G401 (cell line): ENCODE data around the gene TARBP1. TPM values are rescaled to one million over a fixed set of nuclear protein-coding genes. Genes with fewer than 3 reads are reported as not detected.

ENCODE experiments used
- DNase-seq: peaks from one replicate; pipeline ENCODE4 v3.0.0-alpha.2; 2015; ENCODE audit warnings: low spot score
- in situ Hi-C: cut with HindIII; loops from 2 replicates; pipeline ENCODE4 v1.10.0; 2016; ENCODE audit warnings: low sequenced_read_pairs, mixed read lengths
- total RNA-seq: library from RNA; depleted of rRNA; stranded (reverse); fragments of >200 nt; shearing (Covaris generic); gene quantifications from 2 replicates; pipeline ENCODE4 v1.2.3, GENCODE V29; 2014

The TARBP1 gene
- total RNA-seq, 1 experiment from 2014 or later, result 21.7 TPM

DNA sequence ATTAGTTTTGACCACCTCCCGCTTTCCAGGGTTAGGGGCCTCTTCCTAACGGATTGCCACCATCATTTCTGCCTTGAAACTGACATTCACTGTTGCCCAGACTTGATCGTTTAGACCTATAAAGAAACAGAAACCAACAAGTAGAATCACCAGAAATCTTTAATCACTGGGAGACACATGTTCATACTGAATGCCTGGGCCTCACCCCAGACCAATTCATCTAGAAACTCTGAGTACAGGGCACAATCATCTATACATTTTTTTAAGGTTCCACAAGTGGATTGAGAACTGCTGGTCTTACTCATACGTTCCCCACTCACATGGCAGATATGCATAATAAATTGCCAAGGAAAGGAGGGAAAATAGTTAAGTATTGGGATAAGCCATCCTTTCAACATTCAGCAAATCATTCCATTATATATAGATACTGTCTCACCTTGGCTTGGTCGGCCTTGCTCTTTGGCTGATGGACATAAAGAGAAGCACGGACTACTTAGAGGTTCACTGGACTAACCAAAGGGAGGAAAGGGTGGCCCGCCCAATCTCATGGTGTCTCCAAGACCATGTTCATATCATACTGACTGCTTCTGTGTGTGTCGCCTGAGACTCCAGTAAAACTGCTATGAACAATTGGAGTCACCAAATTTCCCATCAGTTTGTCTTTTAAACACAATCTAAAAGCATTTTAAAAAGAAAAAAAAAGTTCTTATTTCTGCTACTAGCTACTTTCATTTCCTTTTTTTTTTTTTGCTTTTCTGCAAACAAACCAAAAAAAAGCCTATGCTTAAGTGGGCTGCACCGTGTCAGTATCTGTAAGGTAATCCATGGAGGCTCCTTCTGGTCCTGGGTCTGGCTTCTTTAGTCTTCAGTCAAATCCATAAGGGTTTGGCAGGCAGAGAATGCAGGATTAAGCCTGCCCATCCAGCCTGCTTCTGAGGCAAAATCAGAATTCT, 9.4 kb upstream of the TARBP1 start:
- in situ Hi-C loops, result no loop called here
- DNase-seq, result no peak

DNA sequence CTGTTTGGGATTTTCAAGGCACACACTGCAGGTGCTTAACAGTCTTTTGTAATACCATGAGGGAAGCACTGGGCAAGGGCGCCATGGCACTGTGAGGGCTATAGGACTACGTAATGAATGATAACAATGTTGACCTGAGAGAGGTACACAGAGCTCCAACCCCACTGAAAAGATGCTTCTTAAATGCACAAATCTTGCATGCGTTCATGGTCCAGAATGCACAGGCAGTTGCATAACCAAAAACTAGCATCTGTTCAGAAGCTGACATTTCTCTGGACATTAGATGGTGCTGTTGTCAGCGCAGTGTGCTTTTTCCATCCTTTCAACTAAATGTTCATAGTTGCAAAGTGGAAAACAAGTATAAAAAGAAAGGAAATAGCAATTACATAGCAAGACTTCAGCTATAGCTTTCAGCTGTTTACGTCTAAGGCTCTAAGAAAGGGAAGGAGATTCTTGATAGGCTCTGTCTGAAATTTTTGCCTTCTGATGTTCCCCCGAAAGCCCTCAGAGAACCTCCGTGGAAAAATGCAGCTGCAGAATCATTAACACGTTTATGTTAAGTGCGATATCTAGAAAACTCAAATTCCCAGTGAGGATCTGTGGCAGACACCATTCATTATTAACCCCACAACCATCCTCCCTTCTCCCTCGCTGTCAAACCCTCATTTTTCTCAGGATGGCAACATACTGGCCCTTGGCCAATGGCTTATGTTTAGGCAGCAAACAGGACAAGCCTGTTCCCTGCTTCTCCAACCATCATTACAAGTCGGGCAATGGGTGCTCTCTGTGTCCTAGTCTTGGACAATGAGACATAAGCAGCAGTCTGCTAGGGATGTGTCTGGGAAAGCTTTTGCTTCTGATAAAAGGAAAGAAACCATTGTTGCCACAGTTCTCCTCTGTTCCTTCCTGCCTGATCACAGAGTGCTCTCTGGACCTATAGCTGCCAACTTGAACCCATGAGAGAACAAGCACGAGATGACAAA, 8.2 kb upstream of the TARBP1 start:
- DNase-seq, result peak; percentile 86
- in situ Hi-C loops, result no loop called here

DNA sequence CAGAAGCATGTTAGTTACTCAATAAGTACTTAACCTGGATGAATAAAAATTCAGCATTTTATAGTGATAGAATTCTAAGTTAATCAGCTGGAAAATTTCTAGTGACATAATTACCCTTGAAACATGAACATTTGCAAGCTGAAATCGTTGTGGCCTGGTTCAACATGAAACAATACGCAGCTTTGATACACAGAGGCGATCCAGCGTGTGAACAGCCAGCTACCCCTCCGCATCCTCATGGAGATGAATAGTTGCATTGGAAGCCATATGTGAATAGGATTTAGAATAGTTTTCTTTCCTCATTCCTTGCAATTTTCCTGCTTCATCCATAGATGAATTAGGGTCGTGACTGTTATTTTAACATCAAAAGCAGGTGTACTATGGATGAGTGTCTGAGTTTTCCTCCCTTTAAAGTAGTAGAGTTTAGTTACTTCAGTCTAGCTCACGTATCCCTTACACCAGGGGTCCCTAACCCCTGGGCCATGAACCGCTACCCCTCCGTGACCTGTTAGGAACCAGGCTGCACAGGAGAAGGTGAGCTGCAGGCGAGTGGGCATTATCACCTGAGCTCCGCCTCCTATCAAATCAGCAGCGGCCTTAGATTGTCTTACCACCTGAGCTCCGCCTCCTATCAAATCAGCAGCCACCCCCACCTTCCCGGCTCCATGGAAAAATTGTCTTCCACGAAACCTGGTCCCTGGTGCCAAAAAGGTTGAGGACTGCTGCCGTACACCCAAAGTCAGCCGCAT, 6.2 kb upstream of the TARBP1 start:
- in situ Hi-C loops, result no loop called here
- no peak for DNase-seq

DNA sequence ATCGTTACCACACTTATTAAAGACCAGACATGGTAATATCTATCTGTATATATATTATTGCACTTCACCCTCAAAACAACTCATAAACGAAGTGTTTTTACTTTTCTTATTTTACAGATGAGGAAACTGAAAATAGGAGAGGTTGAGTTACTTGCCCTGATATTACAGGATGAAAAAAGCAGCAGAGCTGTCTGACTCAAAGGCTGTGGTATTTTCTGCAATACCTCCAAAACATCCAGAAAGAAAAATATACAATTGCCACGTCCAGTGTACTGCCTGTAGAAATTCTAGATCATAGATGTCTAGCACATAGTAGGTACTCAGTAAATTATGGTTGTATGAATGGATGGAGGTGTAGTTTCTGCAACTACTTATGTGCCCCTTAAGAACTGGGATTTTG, 5.2 kb upstream of the TARBP1 start:
- DNase-seq, result no peak
- in situ Hi-C loops, result no loop called here

DNA sequence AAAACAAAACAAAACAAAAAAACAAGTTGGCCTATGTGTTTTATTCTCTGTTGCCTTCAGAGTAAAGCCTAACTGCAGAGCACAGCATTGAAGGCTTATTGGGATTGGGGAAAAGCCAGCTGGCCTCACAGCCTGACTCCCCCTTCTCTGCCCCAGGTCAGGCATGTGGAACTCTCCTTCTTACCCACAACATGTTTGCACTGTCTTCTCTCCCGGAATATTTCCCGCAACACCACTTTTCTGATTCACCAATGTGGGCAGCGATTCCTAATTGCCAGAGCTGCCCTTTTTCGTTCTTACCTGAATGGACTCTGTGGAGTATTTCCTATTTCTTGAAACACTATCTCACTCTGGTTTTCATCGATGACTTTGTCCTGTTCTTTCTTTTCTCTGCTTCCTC, 2.8 kb upstream of the TARBP1 start:
- in situ Hi-C loops, result no loop called here
- DNase-seq, result no peak

DNA sequence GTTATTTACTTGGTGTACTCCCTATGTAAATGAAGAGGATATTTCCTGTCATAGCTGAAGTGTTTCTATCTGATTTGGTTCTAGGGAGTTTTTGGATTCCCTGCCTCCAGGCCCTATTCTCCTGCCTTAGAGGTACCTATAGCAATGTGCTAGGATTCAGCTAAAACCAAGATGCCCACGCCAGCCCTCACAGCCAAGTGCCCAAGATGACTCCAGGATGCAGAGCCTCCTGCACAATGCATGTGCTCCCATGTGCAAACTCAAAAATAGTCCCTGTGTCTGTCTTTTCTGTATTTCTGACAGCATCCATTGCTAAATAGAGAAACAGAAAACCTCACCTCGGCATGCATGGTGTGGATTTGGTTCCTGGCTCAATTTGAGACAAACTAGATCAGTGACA, 887 bp upstream of the TARBP1 start:
- DNase-seq, result no peak
- in situ Hi-C loops, result no loop called here

DNA sequence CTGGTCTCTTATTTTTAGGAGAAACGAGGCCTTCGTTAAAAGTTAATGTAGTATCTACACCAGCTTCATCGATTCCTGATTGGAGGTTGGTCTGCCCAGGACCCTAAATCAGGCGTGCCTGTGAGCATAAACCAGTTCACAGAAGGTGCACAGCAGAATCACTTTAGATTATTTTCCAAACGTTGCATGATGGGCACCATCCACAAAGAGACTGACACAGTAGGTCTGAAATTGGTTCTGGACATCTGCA, 256 bp upstream of the TARBP1 start:
- in situ Hi-C loops, result no loop called here

GRCh38 chr1:234478152-234478480, 863 bp downstream of the TARBP1 start:
- in situ Hi-C loops, result no loop called here
- peak; percentile 71 for DNase-seq

More for the DNA sequence above, 256 bp upstream of the TARBP1 start:
- DNase-seq, result no peak

DNA sequence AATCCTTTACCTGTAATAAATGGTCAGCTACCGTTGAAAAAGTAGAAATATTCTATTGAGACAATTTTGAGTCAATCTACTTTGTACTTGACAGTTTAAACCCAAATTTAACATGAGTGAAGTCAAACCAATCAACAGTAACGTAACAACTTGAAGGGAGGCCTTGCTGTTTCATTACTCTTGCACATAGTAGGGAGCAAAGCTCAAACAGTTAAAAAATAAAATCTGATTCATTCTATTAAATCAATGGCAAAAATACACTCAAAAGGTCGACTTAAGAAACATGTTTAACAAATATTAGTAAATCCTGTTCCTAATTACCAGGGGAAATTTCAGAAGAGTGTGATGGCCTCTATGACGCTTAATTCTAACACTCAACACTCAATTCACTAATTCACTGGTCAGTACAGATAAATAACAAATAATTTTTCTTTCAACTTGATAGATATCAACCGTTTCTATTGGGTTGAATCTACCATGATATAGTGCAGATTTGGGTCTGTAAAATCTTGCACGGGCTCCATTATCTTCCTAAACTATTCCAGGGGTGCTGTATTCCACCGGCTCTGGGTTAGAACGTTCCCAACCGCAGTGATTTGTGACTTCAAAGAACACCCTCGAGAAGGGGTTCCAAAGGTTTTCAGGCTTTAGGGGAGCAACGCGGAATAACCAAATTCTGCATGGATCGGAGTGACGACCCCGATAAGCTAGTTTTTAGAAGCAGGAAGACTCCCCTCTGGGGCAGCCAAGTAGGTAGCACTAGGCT, 1.4 kb downstream of the TARBP1 start:
- DNase-seq, result no peak
- in situ Hi-C loops, result no loop called here

DNA sequence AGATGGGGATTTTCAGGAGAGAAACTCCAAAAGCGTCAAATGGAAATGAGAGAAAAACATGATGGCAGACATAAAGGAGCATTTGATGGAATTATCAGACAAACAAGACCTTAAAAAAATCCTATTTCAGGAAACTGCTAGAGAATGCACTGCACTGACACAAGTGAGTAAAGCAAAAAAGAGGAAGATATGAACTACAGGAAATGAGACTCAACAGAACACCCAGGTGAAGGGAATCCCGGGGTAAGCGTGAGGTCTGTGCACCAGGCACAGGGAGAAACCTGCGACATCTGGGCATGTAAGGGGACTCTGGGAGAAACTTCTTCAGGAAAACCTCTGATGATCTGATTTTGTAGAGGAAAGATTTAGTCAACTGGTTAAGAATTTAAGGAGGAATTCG, 2.8 kb downstream of the TARBP1 start:
- in situ Hi-C loops, result no loop called here
- DNase-seq, result no peak

DNA sequence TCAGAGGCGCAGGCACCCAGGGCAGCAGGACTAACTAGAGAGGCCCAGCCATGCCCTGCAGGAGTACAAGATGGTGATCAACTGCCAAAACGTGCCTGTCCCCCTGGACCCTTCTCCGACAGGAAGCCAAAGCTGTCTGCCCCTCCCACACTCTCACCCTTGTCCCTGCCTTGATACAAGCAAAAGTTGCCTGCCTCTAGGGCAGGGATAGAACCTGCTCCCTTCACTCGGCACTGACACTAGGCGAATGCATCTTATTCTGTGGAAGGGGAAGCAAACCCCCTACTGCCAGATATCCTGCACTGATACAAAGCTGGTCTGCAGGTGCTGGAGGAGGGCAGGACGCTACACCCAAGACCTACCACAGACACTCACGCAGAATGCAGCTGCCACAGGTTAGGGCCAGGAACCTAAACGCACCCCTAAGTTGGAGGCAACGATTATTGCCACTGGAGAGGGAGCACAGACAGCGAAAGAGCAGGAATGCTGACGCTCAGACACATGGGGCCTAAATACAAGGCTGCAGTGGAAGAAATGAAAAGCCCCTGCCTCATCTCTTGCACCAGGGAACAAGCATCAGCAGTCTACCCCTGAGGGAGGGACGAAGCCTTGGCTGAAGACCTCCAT, 3.7 kb downstream of the TARBP1 start:
- no peak for DNase-seq
- in situ Hi-C loops, result no loop called here

DNA sequence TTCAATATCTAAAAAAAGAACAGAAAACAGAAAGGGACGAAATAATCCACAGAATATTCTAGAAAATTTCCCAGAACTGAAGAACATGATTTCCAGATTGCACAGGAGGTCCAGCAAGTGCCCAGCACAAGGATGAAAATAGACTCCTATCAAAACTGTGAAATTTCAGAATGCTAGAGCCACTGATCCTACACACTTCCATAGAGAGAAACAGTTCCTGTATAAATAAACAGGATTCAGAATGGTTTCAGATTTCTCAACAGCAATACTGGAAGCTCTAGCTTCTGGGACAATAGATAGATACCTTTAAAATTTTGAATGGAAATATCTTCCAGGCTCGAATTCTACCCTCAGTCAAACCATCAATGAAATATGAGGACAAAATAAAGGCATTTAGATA, 4.6 kb downstream of the TARBP1 start:
- no peak for DNase-seq
- in situ Hi-C loops, result no loop called here

DNA sequence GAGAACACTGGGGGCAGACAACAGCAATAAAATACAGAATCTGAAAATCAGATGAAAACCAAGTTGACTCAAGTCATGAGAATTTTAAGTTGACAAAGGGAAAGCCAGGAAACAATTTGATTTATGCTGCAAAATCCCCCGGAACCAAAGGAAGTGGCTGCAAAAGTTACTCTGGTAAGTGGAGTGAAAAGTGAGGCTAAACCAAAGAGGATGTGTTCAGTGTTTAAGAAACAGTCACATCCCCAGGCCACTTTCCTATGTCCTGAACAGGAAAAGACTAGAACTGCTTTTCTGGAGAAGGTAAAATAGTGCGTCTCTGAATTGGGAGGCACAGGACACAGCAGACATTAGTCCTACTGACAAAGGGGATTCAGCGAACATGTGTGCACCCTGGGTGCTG, 5.9 kb downstream of the TARBP1 start:
- in situ Hi-C loops, result no loop called here
- DNase-seq, result no peak

- DNase-seq, result no peak
- in situ Hi-C loops, result no loop called here
These were observed 9.6 kb downstream of the TARBP1 start for GRCh38 chr1:234469376-234469775.

DNA sequence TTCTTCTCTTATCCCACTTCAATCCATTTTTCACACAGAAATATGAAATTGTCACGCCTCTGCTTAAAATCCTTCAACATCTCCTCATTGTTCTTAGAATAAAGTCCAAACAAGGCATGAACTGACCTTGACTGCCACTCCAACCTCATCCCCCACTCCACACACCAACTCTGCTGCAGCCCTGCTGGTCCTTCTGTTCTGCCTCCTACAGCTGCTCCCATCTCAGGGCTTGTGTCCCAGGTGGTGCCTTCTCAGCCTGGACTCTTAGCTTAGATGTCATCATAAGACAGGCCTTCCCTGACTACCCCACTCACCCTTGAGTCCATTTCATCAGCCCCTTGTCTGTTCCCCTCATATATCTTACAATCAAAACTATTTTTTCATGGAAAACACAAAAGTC, 10.4 kb downstream of the TARBP1 start:
- no peak for DNase-seq
- in situ Hi-C loops, result no loop called here

DNA sequence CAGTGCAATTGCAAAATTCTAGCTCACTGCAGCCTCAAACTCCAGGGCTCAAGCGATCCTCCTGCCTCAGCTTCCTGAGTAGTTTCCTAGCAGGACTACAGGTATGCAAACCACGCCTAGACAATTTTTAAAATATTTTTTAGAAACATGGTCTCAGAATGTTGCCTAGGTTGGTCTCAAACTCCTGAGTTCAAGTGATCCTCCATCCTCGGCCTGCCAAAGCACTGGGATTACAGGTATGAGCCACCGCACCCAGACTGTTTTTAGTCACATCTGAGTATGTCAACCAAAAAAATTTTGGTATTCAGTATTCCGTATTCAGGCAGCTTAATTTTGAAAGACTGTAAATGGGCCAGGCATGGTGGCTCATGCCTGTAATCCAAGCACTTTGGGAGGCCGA, 11.2 kb downstream of the TARBP1 start:
- DNase-seq, result no peak
- in situ Hi-C loops, result no loop called here

GRCh38 chr1:234466945-234467344, 12.0 kb downstream of the TARBP1 start:
- DNase-seq, result no peak
- in situ Hi-C loops, result no loop called here

DNA sequence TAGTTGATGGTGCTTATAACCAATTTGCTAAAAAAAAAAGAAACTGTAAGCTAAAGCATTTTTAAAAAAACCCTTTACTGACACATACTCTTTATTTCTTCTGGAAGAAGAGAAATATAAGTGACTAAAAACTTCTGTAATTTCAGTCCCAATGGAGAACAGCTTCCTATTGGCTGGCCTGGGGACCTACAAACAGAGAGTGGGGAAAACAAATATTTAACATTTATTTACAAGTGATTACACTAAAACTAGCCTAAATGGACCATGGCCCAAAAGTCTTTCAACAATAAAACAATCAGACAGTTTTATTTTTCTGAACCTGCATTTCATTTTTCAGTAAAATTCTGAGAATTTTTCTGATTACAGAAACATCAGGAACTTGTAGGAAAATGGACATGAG, 15.2 kb downstream of the TARBP1 start:
- in situ Hi-C loops, result no loop called here
- DNase-seq, result no peak

DNA sequence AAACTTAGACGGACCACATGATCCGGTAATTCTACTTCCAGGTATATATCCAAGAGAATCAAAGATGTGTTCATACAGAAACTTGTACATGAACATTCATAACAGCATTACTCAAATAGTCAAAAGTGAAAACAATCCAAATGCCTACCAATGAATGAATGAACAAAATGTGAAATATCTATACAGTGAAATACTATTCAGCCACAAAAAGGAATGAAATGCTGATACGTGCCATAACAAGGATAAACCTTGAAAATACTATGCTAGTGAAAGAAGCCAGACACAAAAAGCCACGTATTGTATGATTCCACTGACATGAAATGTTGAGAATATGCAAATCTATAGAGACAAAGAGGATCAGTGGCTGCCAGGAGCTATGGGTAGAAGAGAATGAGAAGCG, 18.3 kb downstream of the TARBP1 start:
- in situ Hi-C loops, result no loop called here
- DNase-seq, result no peak
